Measurements from ENCODE around the gene NRTN.

The NRTN gene

DNA sequence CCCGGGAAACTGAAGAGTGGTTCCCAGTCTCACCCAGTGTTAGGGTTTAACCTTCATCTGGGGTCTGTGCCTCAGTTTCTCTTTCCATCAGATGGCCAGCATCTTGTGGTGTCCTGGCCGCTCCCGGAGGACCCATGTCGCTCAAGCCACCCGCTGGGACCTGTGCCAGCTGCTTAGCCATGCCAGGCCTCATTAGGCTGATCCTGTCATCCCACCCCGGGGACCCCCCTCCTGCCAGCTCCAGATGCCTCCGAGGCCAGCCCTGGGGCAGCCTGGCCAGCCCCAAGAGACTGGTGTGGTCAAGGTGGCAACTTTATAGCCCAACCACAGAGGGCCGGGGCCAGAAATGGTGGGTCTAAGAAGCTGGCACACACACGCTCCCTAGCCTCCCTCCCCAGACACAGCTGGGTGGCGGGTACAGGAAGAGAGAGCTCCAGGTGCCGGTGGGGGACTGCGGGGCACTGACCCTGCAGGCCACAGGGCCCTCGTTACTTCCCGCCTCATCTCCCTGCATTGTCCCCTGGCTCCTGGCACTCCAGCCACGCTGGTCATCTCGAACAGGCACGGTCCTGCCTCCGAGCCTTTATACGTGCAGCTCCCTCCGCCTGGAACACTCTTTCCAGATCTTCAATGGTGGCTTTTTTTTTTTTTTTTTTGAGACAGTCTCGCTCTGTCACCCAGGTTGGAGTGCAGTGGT is 3.4 kb downstream of the NRTN start:
- intact Hi-C loops (cut with DNase I), result no loop called here
- no peak for DNase-seq

DNA sequence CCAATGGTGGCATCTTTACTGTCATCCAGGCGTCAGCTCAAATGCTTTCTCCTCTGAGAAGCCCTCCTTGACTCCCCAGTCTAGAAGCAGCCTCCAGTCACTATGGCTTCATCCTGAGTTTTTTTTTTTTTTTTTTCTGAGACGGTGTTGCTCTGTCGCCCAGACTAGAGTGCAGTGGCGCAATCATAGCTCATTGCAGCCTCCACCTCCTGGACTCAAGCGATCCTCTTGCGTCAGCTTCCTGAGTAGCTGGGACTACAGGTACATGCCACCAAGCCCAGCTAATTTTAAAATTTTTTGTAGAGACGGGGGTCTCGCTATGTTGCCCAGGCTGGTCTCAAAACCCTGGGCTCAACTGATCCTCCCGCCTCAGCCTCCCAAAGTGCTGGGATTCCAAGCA is 4.2 kb downstream of the NRTN start:
- no peak for DNase-seq
- intact Hi-C loops (cut with DNase I), result no loop called here

DNA sequence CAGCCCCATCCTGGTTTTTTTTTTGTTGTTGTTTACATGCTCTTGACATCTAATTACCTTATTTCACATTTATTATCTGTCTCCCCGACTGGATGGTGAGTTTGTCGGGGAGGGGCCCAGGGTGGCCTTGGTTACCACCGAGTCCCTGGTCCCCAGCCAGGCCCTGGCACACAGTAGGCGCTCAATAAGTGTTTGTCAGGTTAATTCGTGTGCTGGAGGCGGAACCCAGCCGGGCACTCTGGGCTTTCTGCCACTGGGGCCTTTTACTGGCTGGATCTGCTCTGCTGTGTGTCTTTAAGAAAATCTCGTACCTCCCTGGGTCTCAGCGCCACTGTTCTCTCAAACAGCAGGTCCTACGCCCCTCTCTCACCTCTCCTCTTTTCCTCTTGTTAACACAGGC is 4.6 kb downstream of the NRTN start:
- intact Hi-C loops (cut with DNase I), result no loop called here

DNA sequence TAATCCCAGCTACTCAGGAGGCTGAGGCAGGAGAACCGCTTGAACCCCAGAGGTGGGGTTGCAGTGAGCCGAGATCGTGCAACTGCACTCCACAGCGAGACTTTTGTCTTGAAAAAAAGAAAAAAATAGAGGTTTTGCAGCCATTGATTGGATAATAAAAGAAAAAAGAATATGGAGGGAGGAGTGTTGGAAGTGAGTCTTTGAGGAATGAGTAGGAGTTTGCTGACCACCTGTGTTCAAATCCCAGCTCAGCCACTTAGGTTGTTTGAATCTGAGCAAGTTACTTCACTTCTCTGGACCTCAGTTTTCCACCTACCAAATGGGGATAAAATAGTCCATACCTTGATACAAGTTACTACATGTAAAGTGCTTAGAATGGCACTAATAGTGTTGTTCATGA is 6.2 kb downstream of the NRTN start:
- intact Hi-C loops (cut with DNase I), result no loop called here
- DNase-seq, result no peak

More for the DNA sequence above, 4.6 kb downstream of the NRTN start:
- no peak for DNase-seq

DNA sequence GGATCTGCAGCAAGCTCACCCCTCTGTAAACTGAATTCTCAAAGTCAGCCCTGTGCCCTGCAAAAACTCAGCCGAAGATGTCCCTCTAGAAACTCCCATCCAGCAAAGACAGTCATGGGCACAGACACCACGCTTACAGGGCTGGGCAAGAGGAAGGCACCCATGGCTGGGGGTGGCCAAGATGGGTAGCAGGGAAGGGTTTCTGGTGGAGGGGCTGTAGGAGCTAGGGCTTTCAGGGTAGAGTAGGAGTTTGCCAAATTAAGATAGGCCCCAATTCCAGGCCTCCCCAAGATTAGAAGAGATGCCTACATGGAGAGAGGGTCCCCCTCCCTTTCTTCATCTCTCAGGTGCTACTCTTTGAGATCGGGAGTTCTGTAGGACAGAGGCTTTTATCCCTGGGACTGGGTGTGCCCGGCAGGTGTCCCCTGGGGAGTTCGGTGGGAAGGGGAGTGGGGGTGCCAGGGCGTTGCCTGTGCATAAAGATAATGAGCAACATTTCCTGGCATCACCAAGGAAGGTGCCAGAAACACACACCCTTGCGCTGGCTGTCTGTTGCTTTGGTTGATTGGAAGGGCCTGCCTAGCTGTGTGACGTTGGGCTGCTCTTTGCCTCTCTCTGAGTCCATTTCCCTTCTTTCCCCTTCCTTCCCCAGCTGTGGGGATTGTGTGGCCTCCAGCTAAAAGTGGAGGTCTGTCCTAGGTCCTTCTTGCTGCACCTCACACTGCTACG is 9.4 kb downstream of the NRTN start:
- DNase-seq, result no peak
- intact Hi-C loops (cut with DNase I), result no loop called here

DNA sequence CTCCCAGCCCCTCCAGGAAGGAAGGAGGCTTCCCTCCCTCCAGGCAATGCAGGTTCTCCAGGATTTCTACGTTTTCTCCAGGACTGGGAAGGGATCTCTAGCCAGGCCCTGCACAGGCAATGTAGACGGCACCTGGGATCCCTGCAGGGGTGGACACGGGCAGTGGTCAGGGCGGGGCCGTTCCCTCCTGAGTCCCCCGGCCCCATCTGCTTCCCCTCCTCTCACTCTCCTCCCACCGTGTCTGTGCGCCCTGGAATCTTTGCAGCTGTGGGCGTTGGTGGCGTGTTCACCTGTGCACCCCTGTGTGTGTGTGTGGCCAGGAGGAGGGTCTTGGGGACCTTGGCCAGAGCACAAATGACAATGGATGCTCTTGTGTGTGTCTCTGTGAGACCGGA is 10.0 kb downstream of the NRTN start:
- DNase-seq, result no peak
- intact Hi-C loops (cut with DNase I), result no loop called here

DNA sequence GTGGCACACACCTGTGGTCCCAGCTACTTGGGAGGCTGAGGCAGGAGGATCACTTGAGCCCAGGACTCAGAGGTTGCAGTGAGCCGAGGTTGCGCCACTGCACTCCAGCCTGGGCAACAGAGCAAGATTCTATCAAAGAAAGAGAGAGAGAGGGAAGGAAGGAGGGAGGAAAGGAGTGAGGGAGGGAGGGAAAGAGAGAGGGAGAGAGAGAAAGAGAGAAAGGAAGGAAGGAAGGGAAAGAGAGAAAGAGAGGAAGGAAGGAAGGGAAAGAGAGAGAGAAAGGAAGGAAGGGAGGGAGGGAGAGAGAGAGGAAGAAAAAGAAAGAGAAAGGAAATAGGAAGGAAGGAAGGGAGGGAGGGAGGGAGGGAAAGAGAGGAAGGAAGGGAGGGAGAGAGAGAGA is 12.4 kb downstream of the NRTN start:
- DNase-seq, result no peak
- intact Hi-C loops (cut with DNase I), result no loop called here

DNA sequence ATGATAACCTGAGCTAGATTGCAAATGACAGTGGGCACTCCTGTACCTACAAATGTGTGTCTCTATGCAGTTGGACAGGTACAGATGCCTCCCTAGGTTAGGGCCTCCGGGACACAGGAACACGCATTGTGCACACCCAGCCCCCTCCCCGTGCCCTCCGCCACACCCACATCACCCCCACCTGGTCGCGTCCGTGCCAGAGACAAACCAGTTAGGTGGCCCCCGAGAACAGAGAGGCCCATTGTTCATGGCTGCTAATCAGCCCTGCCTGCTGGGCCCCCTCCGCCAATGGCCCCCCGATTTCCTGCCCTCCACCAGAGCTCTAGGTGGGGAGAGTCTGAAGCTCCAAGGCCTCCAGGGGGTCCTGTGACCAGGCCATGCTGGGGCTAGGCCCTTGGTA is 13.7 kb downstream of the NRTN start:
- intact Hi-C loops (cut with DNase I), result no loop called here
- DNase-seq, result no peak

DNA sequence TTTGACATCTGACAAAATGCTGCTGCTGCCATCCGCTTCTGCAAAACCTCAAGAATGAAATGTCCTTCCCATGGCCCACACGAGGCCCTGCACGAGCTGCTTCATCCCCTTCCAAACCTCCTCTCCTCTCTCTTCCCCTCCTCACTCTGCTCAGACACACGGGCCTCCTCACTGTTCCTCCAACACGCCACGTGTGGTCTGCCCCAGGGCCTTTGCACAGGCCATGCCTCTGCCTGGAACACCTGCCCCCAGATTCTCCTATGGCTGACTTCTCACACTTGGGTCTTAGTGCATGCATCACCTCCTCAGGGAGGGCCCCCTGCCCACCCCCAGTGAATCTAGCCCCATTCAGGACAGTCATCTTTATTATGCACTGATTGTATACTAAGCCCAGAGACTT is 15.9 kb downstream of the NRTN start:
- intact Hi-C loops (cut with DNase I), result no loop called here
- no peak for DNase-seq

DNA sequence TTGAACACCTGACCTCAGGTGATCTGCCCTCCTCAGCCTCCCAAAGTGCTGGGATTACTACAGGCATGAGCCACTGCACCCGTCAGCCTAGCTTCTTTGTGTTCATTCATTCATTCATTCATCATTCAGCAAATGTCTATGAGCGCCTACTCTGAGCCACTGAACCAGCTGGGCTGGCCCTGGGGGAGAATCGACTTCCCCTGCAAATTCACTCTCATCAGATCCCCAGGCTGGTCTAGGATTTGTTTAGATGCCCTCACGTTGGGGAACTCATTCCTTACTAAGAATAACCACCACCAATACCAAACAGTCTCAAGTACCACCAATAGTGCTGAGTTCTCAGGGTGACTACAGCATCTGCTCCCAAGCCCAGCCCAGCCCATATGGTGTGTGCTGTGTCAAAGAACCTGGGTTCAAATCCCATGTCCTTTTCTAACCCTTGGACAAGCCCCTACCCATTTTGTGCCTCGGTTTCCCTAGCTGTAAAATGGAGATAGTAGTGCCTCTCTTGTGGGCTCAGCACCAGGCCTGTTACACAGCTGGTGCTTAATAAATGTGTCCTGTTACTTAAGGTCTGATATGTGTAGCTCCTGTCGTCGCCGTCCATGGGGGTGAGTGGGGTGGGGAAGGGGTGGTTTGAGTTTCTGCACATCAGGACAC is 16.8 kb downstream of the NRTN start:
- no peak for DNase-seq
- intact Hi-C loops (cut with DNase I), result no loop called here

DNA sequence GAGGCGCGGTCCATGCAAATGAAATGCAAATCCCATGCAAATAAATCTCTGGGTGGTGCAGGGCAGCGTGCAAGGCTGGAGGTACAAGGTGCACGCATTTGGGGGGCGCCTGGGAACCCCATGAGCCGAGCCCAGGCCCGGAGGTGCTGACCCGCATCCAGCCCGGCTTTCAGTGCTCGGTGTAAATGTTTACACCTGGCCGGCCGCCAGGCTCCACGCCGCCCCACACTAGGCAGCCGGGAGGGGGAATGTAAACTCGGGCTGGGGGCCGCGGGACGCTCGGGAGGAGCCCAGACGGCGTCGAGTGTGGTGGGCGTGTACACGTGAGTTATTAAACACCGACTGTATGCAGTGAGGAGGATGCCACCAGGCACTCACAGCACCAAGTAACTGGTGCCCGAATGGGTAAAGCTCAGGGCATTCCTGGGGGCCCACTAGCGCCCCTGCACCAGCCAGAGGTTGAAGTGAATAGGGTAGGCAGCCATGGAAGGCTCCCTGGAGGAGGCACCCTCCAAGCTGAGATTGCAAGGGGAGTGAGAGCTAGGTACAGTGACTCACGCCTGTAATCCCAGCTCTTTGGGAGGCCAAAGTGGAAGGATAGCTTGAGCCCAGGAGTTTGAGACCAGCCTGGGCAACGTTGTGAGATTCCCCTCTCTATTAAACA is 17.4 kb downstream of the NRTN start:
- intact Hi-C loops (cut with DNase I), result no loop called here

DNA sequence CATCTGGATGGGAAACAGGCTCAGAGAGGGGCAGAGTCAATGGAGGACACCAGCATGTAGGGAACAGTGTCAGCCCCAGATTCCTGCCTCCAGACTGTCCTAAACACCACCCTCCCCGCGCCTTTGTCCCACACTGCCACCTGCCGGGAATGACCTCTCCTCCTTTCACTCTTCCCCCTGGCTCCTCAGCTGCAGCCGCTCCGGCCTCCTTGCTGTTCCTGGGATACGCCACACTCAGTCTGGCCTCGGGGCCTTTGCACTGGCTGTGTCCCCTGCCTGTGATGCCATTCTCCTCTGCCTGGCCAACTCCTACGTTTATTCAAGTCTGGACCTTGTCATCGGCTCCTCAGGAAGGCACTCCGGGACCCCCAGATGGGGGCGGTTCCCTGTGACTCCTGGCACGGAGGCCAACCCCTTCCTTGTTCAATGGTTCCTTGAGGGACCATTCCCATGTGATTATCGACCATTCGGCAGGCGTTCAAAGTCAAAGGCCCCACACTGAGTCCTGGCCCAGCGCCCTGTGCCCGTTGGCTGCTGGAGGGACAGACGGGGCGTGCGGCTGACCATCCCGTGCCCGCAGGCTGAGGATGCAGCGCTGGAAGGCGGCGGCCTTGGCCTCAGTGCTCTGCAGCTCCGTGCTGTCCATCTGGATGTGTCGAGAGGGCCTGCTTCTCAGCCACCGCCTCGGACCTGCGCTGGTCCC is 18.9 kb downstream of the NRTN start:
- no peak for DNase-seq
- intact Hi-C loops (cut with DNase I), result no loop called here

More for the DNA sequence above, 17.4 kb downstream of the NRTN start:
- DNase-seq, result no peak

DNA sequence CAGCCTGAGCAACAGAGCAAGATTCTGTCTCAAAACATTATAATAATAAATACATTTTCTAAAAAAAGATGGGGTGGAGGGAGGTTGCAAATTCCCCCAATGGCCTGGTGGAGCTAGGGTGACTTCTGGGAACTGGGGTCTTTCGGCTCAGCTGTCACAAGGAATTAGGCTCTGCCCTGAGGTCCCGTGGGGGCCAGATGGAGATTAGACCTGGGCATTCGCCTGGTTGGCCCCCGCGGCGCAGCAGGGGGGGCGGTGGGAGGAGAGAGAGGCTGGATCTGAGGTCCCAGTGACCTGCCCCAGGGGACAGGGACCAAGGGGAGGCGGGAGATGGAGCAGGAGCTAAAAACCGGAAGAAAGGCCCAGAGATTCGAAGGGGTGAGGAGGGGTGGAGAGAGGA is 19.9 kb downstream of the NRTN start:
- DNase-seq, result no peak
- intact Hi-C loops (cut with DNase I), result no loop called here

DNA sequence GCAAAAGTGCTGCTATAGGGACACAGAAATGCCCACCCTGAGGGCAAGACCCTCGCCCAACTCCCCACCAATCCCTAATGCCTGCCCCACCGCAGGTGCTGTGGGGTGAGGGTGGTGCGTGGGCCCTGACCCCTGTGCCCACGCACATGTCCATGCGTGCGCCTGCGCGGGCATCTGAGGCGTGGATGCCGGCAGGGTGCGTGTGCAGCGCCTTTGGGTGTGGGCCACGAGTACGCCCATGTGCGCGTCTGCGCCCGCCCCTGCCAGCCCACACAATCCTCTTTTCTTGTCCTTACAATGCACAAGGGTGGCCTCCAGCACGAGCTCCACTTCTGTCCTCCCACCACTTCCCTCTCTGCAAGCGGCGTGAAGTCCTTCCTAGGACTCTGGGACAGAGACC is 20.3 kb downstream of the NRTN start:
- intact Hi-C loops (cut with DNase I), result no loop called here
- DNase-seq, result peak in 11 of 42 donors; percentile 5 to 51 (median 18)

DNA sequence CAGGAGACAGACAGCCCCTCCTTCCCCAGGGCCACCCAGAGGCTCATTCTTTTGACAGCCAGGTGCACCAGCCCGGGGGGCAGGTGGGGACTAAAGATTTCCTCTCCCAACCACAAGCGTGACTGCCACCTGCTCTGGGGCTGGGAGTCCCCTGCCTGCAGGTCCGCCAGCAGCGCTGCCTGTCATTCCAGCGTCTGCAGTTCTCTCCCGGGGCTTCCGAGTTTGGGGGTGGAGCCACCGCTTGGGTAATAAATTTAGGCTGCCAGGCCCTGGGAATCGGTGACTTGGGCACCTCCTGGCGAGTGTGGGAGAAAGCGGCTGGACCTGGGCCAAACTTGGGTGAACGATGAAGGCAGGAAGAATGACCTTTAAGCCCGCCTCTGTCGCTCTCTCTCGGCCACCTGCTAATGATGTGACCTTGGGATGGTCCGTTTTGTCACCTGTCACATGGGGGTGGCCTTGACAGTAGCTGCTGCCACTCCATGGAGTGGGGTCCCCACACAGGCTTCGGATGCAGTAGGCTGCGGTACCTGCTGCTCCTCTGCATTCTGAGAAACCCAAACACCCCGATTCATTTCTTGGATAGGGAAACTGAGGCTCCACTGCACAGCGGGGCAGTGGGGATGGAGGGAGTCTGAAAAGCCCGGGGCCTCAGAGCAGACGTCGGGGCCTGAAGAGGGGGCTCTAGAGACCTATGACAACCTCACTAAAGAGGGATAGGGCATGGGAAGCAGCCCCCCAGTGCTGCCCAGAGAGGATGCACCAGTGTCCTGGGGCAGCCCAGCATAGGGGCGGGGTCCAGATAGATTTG is 21.9 kb downstream of the NRTN start:
- DNase-seq, result peak in 5 of 42 donors; percentile 3 to 41 (median 11)
- intact Hi-C loops (cut with DNase I), result no loop called here

DNA sequence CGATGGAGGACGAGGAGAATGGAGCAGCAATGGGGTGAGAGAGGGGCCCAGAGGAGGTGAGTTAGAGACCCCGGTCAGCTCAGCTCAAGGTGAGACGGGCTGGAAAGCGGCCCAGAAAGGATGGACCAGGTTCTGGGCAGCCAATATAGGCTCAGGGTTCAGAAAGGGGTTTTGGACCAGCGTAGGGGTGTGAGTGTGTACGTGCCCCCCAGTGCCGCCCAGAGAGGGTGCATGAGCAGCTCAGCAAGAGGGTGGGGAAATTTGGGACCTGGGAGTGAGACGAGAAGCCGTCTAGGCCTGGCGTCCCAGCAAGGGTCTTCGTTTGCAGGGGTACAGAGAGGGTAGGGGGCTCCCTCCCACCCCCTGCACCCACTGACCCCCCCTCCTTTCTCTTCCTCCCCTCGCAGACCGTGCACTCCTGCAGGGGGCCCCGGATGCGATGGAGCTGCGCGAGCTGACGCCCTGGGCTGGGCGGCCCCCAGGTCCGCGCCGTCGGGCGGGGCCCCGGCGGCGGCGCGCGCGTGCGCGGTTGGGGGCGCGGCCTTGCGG is 22.5 kb downstream of the NRTN start:
- intact Hi-C loops (cut with DNase I), result no loop called here
- no peak for DNase-seq

DNA sequence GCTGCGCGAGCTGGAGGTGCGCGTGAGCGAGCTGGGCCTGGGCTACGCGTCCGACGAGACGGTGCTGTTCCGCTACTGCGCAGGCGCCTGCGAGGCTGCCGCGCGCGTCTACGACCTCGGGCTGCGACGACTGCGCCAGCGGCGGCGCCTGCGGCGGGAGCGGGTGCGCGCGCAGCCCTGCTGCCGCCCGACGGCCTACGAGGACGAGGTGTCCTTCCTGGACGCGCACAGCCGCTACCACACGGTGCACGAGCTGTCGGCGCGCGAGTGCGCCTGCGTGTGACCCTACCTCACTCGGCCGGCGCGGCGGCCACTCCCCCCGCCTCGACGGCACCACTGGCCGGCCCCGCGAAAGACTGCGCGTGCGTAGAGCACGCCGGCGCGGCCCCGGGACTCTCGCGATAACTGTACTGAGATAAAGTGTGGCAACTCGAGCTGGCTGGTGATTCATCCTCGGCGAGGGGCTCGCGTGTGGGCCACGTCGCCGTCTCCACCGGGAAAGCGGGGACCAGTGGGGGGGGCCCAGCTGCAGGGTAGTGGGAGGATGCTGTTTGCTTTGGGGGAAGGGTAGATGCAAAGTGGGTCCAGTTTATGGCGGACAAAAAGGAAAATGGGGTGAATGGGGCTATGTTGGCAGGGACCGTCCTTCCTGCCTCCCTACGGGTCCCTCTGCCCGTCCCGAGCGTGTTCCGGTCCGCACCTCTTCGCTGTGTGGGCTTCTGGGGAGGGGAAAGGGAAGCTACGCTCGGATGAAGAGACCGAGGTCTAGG is 23.2 kb downstream of the NRTN start:
- intact Hi-C loops (cut with DNase I), result no loop called here
- peak; percentile 17 to 84 (median 66) for DNase-seq
